ENCODE results near the gene IGSF21.

IGSF21 gene

GRCh38 chr1:18409609-18410237 is 302.1 kb downstream of the IGSF21 start:
- TF ChIP-seq CTCF (IDR thresholded peaks at IDR 0.05; ENCODE audit: insufficient read depth, low read length, poor library complexity, severe bottlenecking), result no peak
- Histone ChIP-seq H3K36me3 (ENCODE audit: control insufficient read depth, insufficient read depth, low read length) (no peaks in the 10 kb centered on the region), H3K4me3 (replicated peaks; ENCODE audit: low read depth, low read length) (no peak overlapping the region), H3K27me3 (replicated peaks; ENCODE audit: control insufficient read depth, insufficient read depth, low read length) (no peaks in the 10 kb centered on the region)
- no peak for DNase-seq (ENCODE audit: extremely low read depth, insufficient read length)

- no peak for DNase-seq (ENCODE audit: extremely low read depth, insufficient read length)
- Histone ChIP-seq H3K27me3 (replicated peaks; ENCODE audit: control insufficient read depth, insufficient read depth, low read length) (no peaks in the 10 kb centered on the region), H3K4me3 (replicated peaks; ENCODE audit: low read depth, low read length) (no peak overlapping the region), H3K36me3 (ENCODE audit: control insufficient read depth, insufficient read depth, low read length) (no peaks in the 10 kb centered on the region)
- no peak for TF ChIP-seq CTCF (IDR thresholded peaks at IDR 0.05; ENCODE audit: insufficient read depth, low read length, poor library complexity, severe bottlenecking)
These were observed 302.8 kb downstream of the IGSF21 start for GRCh38 chr1:18410407-18410806.

- TF ChIP-seq CTCF (IDR thresholded peaks at IDR 0.05; ENCODE audit: insufficient read depth, low read length, poor library complexity, severe bottlenecking), result no peak
These were observed 303.7 kb downstream of the IGSF21 start for GRCh38 chr1:18411321-18411720.

GRCh38 chr1:18411820-18412641 is 304.4 kb downstream of the IGSF21 start:
- no peak for TF ChIP-seq CTCF (IDR thresholded peaks at IDR 0.05; ENCODE audit: insufficient read depth, low read length, poor library complexity, severe bottlenecking)
- no peak for DNase-seq (ENCODE audit: extremely low read depth, insufficient read length)

More at GRCh38 chr1:18411321-18411720, 303.7 kb downstream of the IGSF21 start:
- H3K4me3 ChIP-seq (replicated peaks; ENCODE audit: low read depth, low read length), result no peak overlapping the region
- no peaks in the 10 kb centered on the region for H3K27me3 ChIP-seq (replicated peaks; ENCODE audit: control insufficient read depth, insufficient read depth, low read length)
- no peaks in the 10 kb centered on the region for H3K36me3 ChIP-seq (ENCODE audit: control insufficient read depth, insufficient read depth, low read length)
- no peak for DNase-seq (ENCODE audit: extremely low read depth, insufficient read length)

GRCh38 chr1:18412882-18413353 is 305.3 kb downstream of the IGSF21 start:
- no peak overlapping the region for H3K4me3 ChIP-seq (replicated peaks; ENCODE audit: low read depth, low read length)
- no peak for TF ChIP-seq CTCF (IDR thresholded peaks at IDR 0.05; ENCODE audit: insufficient read depth, low read length, poor library complexity, severe bottlenecking)
- H3K36me3 ChIP-seq (ENCODE audit: control insufficient read depth, insufficient read depth, low read length), result no peaks in the 10 kb centered on the region
- no peak for DNase-seq (ENCODE audit: extremely low read depth, insufficient read length)
- H3K27me3 ChIP-seq (replicated peaks; ENCODE audit: control insufficient read depth, insufficient read depth, low read length), result no peaks in the 10 kb centered on the region

More at GRCh38 chr1:18411820-18412641, 304.4 kb downstream of the IGSF21 start:
- no peaks in the 10 kb centered on the region for H3K27me3 ChIP-seq (replicated peaks; ENCODE audit: control insufficient read depth, insufficient read depth, low read length)
- no peak overlapping the region for H3K4me3 ChIP-seq (replicated peaks; ENCODE audit: low read depth, low read length)
- H3K36me3 ChIP-seq (ENCODE audit: control insufficient read depth, insufficient read depth, low read length), result no peaks in the 10 kb centered on the region

Measured in GM06990 (cell line).